Activated CD4-positive, alpha-beta T cell treated with anti-CD3 and anti-CD28 coated beads, Interleukin-2, amount 50 U/mL, for 16 hours (primary cell): ENCODE results near the gene ANKS6.

ENCODE experiments used
- DNase-seq: peaks from one replicate; pipeline ENCODE4 v3.0.0-alpha.2; 2020

The ANKS6 gene

DNA sequence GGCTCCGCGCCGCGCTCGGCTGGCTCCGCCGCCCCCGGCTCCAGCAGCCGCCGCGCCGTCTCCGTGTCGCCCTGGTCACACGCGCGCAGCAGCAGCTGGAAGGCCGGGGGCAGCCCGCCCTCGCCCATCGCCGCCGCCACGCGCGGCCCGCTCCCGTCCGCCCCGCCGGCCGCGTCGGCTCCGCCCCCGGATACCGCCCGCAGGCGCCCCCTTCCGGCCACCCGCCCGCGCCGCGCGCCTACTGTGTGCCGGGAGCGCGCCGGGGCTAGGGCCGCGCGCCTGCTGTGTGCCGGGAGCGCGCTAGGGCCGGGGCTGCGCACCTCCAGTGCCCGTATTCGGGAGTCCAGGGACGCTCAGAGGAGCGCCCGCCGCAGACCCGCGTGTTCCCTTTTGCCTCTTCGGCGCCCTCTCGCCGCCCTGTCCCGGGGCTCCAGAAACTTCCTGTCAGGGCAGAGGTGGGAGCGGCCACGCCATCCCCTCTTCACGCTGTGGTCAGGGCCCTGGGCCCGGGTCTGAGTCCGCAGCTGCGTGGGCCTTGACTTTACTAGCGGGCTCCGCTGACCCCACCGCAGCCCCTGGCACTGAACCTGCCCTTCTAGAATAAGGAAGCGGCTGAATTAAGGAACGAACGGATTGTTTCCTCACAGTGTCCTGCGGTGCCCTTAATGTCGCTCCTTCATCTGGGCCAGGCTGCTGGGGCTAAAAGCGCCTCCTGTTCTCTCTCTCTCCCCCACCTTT is at the start of gene ANKS6:
Gene ANKS6 (minus strand): TSS at position 192 of the 738 bp plus-strand sequence. CDS start 64 bp downstream, at position 128.
- DNase-seq = peak; percentile 79

DNA sequence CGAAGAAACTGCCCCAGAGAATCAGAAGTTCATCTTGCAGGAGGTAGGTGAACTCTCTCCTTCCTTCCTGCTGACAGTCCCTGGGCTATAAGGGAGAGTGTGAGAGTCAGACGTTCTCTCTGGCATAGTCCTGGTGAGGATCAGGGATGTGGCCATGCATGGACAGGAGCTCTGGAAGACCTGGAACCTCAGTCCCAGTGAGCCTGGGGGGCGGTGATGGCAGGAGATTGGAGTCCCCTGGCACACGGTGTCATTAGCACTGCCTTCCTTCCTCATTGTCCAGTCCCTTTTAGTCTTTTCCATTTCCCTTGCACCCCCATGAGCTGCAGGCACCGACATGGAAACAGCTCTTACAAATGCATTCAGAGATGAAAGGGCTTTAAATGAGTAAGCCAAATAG is 49.7 kb upstream of the ANKS6 start:
- no peak for DNase-seq

DNA sequence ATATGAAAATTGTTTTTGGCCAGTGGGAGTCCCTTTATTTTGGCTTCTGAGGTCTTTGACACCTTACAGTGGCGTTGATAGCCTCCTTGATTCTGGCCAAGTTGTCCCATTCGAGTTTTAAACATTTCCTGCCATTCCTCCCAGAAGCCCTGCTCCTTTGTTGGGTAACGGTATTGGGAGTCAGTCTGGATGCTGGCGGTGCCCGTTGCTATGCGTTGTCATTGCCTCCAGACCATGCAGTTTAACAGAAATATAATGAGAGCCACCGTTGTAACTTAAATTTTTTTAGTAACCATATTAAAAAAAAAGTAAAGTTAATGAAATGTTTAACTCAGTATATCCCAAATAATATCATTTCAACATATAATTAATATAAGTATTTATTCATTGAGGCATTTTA is 46.2 kb upstream of the ANKS6 start:
- no peak for DNase-seq

DNA sequence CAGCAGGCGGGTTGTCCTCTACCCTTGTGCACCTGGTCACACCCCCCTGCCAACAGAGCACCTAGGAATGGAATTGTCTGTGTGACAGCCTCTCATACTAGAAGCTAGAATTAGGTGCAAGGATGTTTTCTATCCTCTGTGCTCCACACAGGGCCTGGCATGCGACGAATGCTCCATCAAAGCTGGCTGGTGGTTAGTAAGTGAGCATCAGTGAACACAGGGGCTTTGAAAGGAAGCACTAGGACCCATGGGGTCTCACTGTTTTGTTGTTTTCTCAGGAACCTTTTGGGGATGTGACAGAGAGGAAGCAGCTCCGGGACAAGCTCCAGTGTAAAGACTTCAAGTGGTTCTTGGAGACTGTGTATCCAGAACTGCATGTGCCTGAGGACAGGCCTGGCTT is 43.4 kb upstream of the ANKS6 start:
- no peak for DNase-seq

DNA sequence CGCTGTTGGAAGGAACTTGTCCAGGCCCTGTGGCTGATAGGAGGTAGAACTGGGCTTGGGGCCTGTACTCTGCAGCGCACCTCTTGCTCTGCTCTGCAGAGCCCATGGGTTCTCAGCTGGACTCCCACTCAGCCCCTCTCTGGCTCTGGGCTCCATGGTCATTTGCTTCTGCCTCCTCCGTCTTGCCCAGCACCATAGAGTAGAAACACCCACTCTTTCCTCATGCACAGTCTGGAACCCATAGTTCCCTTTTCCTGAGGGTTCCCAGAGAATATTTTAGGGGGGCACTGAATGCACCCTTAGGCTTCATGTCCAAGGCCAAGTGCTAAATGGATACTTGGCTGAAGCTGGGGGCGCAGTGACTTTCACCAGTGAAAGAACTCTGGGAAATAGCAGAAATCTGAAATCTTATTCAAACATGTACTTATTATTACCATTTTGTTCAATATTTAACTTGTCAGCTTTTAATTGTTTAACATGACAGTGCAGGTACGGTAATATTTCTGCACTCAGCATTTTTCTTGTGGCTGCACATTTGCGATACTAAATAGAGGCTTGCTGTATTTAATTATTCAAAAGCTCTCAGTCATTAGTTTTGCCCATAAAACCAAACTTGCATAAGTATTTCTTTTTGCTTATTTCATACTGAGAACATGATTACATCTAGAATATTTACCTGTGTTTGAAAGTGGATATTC is 42.7 kb upstream of the ANKS6 start:
- no peak for DNase-seq

DNA sequence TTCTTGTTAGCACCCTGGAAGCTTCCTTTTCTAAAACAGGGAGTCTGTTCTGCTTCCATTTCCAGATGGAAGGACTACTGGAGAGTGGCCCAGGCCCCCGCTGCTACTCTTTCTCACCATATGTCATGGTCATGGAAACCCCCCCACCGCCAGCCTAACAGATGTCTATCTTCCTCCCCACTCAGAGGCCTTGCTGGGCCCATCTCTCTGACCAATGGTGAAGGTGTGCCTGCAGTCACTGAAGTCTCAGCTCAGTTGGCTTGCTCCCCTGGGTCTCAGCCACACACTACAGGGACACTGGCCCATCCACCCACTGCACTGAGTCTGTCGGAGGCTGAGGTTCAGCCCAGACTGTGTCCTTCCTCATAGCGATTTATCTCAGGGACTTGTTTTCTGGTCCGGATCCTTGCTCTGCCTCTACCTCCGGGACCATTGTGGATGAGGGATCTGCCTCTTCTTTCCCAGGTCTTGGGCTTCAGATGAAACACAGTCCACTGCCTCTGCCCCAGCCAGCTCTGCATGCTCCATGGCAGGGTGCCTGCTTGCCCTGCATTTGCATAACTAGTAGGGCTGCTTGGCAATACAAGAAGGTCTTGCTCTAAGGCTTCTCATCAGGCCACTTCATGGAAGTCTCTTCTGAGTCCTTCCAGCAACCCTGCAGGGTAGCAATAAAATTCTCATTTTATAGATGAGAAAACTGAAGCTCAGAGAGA is 42.0 kb upstream of the ANKS6 start:
- no peak for DNase-seq

DNA sequence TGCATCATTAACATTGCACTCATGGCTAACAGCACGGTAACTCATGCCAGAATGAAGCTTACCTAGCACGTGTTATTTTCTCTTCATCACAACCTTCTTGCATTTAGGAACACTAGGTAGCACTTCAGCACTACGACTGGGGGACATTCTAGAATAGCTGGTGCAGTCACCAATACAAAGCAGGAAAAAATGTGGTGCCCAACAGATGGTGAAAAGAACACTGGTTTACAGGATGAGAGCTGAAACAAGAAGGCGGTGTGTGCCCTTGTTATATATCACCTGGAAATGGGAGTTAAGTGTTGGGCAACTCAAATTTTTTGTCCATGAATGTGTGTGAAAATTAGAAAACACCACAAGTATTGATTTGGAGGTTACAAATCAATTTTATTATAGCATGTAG is 41.2 kb upstream of the ANKS6 start:
- no peak for DNase-seq

DNA sequence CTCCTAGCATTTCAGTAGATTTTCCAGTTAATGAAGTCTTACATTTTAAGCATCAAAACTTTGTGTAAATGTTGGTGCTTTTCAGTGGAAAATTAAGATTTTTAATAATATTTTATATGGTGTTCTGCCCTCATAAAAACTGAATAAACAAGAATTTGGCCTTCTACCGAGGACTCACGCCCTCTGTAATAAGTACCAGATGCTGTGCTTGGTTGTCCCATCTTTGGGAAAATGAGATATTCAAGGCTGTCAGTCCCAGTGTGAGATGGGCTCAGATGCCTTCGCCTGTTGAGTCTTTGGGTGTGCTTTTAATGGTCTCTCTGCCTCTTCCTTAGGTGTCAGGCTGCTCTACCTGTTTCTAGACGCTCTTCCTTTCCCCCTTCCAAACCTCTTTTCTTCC is 39.9 kb upstream of the ANKS6 start:
- DNase-seq = no peak

DNA sequence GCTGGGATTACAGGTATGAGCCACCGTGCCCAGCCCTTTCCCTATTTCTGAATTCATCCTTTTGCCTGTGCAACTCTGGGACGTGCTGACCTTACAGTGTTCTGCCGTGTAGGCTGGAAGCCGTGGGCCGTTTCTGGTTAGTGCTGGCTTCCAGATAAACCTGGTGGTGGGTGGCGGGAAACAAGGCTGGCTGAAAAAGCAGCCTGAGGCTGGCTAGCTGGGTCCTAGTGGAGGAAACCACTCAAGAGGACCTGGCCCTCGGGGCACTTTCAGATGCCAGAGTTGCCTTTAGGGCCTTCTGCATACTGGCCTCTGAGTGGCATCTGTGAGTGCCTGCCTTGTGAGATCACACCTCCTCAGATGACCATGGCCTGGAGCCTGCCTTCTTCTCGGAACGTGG is 38.0 kb upstream of the ANKS6 start:
- DNase-seq = no peak

DNA sequence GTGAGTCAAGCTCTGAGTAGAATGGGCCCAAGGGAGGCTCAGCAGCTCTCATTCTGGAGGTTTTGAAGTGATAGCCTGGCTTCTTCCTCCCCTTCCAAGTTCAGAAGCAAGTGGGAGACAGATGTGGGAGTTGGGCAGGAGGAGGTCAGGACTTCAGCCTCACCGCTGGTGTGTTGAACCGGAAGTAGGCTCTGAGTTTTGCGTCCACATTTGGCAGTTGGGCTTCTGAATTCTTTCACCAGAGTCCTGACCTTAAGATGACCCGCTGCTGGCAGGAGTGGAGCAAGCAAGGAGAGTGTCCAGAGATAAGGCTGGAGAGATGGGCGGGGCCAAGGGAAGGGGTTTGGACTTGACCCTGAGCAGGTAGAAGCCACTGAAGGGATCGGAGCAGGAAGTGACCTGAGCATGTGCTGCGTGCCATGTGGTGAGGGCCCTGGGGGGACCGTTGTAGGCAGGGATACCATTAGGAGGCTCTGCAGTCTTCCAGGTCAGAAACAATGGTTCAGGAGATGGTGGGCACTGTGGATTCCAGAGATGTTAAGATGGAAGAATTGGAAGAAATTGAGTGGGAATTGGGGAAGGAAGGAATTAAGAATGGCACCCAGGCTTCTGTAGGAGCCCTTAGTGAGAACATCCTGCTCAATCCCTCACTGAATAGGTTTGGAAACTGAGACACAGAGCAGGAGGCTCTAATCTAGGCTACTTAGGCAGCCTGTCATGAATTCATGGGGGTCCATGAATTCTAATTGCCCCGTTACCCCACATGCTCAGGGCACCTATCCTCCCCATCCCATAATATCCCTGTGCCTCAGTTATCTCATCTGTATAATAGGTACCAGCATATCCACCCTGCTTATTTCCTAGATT is 37.0 kb upstream of the ANKS6 start:
- no peak for DNase-seq

DNA sequence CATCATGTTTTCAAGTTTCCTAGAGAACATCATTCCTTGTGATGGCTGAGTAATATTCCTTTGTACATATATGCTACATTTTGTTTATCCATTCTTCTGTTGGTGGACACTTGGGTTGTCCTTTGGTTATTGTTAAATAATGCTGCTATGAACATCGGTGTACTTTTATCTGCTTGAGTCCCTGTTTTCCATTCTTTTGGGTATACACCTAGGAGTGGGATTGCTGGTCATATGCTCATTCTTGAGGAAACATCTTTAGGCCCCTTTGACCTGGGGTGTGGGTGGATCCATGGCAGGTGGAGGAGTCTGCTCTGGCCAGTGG is 36.4 kb upstream of the ANKS6 start:
- DNase-seq = no peak

DNA sequence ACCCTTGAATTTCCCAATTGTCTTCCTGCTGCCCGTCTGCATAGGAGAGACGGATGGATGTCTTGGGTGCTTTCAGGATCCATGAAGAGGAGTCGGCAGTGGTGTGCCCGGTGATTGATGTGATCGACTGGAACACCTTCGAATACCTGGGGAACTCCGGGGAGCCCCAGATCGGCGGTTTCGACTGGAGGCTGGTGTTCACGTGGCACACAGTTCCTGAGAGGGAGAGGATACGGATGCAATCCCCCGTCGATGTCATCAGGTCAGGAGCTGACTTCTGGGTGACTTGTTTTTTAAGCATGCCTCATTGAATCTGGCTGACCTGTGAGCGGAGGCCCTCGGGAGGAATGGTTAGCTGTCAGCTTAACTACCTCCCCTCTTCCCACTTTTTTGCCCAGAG is 35.3 kb upstream of the ANKS6 start:
- DNase-seq = no peak

DNA sequence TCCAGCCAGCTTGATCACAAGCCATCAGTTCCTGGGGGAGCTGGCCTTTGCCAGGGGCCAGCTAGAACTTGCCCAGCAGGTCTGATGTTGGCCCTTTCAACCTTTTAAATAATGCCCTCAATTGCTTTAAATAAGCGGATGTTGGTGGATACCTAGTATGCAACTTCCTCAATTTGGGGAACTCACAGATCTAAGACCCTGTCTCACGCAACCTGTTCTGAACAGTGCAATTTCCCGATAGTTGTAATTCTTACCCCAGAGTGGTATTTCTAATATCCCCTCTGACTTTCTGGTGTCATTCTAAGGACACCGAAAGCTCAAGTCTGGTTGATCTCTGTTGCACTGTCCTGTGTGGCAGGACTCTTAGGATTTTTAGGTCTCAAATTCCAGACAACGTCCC is 34.2 kb upstream of the ANKS6 start:
- DNase-seq = no peak

DNA sequence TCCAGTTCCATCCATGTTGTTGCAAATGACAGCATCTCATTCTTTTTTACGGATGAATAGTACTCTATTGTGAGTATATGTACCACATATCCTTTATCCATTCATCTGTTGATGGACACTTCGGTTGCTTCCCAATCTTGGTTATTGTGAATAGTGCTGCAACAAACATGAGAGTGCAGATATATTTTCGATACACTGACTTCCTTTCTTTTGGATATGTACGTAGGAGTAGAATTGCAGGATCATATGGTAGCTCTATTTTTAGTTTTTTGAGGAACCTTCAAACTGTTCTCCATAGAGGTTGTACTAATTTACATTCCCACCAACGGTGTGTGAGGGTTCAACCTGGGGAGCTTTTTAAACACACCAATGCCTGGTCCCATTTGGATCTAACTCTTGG is 33.4 kb upstream of the ANKS6 start:
- DNase-seq = no peak

DNA sequence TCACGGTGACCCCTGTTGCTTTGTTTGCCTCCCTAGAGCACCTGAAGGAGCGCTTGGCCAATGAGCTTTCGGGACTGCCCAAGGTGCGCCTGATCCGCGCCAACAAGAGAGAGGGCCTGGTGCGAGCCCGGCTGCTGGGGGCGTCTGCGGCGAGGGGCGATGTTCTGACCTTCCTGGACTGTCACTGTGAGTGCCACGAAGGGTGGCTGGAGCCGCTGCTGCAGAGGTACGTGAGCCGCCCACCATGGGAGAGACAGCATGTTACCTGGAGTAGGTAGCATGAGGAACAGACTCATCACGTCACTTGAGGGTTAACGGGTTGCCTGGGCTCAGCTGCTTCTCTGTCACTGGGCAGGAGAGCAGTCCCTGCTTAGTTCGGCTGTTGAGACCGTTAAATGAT is 30.4 kb upstream of the ANKS6 start:
- no peak for DNase-seq

DNA sequence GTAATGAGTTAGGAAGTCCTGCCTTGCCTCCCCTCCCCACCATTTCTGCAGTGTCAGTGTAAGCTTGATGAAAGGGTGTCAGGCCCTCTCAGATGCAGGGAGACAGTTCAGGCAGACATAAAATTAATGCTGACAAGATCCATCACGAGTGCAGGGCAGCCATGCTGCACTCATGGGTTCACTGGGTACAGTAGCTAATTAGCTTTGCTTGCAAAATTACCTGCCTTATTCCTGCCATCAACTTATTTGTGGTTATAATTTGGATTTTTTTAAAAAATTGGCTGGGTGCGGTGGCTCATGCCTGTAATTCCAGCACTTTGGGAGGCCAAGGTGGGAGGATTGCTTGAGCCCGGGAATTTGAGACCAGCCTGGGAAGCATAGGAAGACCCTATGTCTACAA is 29.1 kb upstream of the ANKS6 start:
- no peak for DNase-seq

DNA sequence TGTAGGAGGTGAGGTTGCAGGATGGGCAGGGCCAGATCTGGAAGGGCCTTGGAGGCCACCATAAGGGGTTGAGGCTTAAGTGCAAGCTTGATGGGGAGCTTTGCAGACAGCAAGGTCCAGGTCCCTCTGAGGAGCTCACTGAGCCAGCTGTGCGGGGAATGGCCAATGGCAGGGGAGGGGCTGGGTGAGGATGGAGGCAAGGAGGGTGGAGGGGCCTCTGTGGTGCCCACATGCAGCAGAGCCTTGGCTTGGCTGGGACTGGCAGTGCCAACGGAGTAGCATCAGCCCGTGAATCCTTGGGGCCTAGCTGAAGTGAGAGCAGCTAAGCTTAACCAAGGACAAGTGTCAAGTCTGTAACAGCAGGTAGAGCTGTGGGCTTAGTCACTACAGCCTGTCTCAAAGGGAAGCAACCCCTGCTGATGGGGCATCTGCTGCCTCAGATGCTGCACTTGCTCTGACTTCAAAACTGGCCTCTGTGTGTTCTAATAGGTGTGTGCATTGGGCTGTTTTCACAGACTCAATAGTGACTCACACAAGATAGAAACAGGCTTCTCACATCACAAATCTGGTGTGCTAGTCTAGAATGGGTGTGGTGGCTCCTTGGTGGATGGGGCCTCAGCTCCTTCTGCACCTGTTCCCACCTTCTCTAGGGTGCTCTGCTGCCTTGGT is 27.4 kb upstream of the ANKS6 start:
- DNase-seq = no peak

DNA sequence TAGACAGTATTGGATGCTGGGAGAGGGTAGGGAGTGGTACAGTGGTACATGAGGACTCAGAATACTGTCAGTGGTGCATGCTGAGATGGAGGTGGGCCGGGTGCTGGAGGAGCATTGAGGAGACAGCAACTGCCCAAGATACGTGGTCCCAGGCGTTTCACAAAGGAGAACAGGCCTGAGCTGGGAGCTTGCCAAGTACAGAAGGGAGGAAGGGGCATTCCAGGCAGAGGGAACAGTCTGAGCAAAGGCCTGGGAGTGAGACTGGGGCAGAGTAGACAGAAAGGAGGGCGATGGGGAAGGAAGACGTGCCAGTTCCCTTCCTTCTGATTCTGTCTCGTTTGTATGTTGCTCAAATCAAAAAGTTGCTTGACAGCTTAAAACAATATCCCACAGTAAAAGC is 26.3 kb upstream of the ANKS6 start:
- no peak for DNase-seq

DNA sequence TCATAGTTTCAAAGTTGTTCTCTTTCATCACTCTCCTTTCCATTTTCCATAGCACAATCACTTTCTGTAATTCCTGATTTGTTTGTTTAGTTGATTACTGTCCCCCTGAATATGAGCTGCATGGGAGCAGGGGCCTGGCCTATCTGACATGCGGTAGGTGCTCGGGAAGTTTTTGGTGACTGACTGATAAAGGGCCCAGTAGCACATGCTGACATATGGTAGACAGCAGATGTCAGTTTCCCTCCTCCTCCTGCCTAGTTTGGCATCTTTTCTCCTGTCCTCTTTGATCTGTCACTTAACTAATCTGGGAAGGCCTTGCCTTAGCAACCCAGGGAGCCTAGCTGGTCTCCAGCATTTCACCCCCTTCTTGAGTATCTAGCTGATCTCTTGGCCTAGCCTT is 25.5 kb upstream of the ANKS6 start:
- DNase-seq = no peak

DNA sequence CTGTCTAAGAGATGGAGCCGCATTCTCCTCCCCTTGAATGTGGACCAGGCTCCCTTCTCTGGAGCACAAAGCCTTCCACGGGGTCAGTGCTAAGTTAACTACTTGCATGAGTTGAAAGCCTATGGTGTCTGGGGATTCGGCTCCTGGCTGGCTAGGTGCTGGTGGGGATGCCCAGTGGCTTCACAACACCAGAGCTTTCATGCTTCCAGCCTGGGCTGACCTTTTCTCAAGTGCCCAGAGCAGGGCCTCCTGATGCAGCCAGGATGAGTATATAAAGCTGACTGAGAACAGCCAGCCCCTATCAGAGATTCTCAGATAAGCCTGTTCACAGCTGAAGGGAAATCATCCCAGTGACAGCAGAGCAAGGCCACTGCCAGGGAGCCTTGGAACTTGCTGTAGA is 22.9 kb upstream of the ANKS6 start:
- DNase-seq = no peak

DNA sequence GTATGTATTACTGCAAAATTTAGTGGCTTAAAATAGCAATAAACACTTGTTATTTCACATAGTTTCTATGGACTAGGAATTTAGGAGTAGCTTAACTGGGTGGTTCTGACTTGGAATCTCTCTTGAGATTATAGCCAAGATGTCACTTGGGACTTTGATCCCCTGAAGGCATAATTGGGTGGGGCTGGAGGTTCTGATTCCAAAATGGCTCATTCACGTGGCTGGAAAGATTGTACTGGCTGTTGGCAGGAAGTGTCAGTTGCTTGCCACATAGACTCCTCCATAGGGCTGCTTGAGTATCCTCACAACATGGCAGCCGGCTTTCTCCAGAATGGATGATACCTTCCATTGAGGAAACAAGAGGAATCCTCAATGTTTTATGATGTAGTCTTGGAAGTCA is 22.4 kb upstream of the ANKS6 start:
- DNase-seq = no peak

DNA sequence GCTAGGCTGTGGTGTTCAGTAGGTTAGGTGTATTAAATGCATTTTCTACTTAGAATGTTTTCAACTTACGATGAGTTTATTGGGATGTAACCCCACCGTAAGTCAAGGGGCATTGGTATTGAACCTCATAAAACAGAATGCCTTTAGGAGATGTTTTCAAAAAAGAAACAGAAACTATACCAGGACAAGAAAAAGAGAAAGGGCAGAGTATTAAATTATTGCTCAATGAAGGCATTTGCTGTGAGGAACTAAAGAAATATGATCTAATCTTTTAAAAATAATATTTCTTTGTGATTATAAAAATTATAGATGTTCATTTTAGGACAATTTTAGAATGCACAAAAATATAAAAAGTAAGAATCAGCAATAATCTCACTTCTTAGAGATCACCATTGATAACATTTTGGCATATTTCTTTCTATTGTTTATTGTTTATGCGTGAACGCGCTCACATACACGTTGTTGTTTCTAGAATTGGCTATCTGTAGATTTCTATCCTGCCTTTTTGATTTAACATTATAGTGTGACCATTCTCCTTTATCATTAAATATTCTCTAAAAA is 19.1 kb upstream of the ANKS6 start:
- no peak for DNase-seq
